ENCODE measurements around the gene SULT1B1. TPM values are rescaled to one million over a fixed set of nuclear protein-coding genes. Genes with fewer than 3 reads are reported as not detected.

SULT1B1 gene
- total RNA-seq, 4 donors from 2014 or later = 0.10 to 0.30 (median 0.18) TPM

DNA sequence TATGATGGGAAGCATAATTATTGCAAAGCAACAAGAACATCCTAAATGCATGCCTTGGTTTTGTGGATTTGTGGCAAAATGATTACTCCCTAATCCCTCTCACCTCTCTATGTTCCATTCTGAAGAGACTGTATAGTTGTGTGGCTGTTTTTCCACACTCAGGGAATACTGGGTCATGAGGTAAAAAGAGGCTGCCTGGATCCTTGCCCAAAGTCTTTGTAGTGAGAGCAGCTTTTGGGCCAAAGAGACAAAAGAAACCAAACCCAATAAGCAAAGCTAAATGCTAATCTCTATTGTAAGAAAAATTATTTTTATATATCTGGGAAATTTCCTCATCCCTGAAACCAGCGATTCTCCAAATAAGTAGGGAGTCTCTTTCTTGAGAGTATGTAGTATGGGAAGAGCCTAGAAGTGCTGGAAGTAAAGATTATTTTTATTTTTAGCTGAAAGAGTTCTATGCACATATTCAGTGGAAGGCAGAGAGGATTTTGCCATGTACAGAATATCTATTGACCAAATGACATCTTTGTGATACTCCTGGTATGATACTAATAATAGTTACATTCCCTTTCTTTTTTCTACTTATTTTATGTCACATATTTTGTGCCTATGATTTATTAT is 24.9 kb upstream of the SULT1B1 start:
- no peak for TF ChIP-seq POLR2A (IDR thresholded peaks at IDR 0.05)
- no peak for DNase-seq (ENCODE audit: low spot score in 2 of 2)
- WGBS, 2 donors = 93 to 95% methylated on average over 1 of the region's 1 CpG
- H3K4me3 ChIP-seq (ENCODE audit: low read depth, poor library complexity, severe bottlenecking) = no peak overlapping the region
- intact Hi-C loops (cut with DNase I; ENCODE audit: low total_unique reads) = no loop called here

- TF ChIP-seq POLR2A (IDR thresholded peaks at IDR 0.05) (no peak), CTCF (IDR thresholded peaks at IDR 0.05) (no peak)
- 96 to 99% methylated on average over 8 to 11 of the region's 15 CpGs for WGBS, 2 donors
- H3K4me3 ChIP-seq (ENCODE audit: low read depth, poor library complexity, severe bottlenecking) = no peak overlapping the region
- intact Hi-C loops (cut with DNase I; ENCODE audit: low total_unique reads) = no loop called here
- peak in 1 of 2 donors; percentile 69 for DNase-seq (ENCODE audit: low spot score in 2 of 2)
These were observed 22.4 kb upstream of the SULT1B1 start for GRCh38 chr4:69782651-69783310.

DNA sequence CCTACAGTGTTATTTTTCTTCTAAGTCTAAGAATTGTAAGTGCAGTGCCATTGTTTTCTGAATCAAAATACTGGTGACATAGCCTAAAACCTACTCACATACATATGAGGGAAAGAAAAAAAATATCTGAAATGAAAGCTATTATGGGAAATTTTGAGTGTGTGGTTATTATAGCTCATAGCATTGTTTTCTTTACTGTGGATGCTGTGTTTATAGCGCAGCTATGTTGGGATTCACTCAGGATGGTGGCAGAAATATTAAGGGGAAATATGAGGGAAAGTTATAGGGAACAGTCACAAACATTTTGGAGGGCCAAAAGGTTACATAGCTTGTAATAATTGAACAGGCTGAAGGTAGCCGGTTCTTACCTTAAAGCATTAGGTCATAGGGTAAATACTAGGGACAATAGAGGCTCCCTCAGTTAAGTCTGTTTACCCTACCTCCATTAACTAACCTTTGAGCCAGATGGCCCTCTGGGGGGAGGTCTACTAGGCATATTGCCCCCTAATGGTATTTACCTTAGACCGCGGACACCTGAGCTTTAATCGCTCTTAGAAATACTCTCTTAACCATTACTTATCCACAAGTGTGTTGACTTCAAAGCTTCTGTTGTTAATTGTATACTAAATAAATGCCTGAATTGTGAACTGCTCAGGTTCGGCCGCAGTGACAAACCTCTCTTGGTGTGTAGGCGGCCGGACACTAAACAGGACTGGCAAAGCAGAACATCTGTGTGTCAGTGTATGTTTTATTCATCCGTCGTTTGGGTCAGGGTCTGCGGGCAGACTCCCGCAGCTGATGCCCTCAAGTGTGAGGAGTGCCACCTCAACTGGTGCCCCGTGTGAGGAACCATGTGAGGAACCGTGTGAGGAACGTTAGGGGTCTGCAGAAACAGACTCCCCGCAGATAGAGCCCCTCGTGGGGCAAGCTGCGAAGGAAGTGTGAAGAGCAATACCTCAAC is 21.3 kb upstream of the SULT1B1 start:
- TF ChIP-seq POLR2A (IDR thresholded peaks at IDR 0.05) (no peak), CTCF (IDR thresholded peaks at IDR 0.05) (no peak)
- WGBS, 2 donors = 92 to 97% methylated on average over 19 of the region's 19 CpGs
- intact Hi-C loops (cut with DNase I; ENCODE audit: low total_unique reads) = no loop called here
- DNase-seq (ENCODE audit: low spot score in 2 of 2) = no peak
- H3K4me3 ChIP-seq (ENCODE audit: low read depth, poor library complexity, severe bottlenecking) = no peak overlapping the region

DNA sequence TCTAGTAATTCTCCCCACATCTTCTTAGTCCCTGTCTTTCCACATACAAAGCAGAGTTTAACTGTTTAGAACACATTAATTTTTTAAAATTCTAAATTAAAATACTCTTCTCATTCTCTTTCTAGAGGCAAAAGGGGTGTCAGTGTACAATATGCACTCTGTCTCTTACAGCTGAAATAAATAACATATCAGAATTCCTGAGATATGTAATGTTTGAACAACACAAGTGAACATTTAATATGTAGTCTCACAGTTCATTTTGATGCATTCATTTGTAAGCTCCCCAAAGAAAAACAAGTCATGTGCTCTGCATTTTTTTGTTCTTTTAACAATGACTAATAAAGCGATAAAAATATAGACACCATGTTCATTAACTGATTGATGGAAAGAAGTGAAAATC is 19.7 kb upstream of the SULT1B1 start:
- intact Hi-C loops (cut with DNase I; ENCODE audit: low total_unique reads) = no loop called here
- no peak overlapping the region for H3K4me3 ChIP-seq (ENCODE audit: low read depth, poor library complexity, severe bottlenecking)
- DNase-seq (ENCODE audit: low spot score in 2 of 2) = no peak
- TF ChIP-seq POLR2A (IDR thresholded peaks at IDR 0.05) = no peak
- TF ChIP-seq CTCF (IDR thresholded peaks at IDR 0.05) = no peak
- WGBS, 2 donors = 87 to 92% methylated on average over 1 of the region's 1 CpG

GRCh38 chr4:69776696-69777095 is 16.3 kb upstream of the SULT1B1 start:
- WGBS, 2 donors = 66 to 67% methylated on average over 3 of the region's 3 CpGs
- DNase-seq (ENCODE audit: low spot score in 2 of 2) = no peak
- no peak for TF ChIP-seq CTCF (IDR thresholded peaks at IDR 0.05)
- TF ChIP-seq POLR2A (IDR thresholded peaks at IDR 0.05) = no peak
- H3K4me3 ChIP-seq (ENCODE audit: low read depth, poor library complexity, severe bottlenecking) = no peak overlapping the region
- intact Hi-C loops (cut with DNase I; ENCODE audit: low total_unique reads) = no loop called here

DNA sequence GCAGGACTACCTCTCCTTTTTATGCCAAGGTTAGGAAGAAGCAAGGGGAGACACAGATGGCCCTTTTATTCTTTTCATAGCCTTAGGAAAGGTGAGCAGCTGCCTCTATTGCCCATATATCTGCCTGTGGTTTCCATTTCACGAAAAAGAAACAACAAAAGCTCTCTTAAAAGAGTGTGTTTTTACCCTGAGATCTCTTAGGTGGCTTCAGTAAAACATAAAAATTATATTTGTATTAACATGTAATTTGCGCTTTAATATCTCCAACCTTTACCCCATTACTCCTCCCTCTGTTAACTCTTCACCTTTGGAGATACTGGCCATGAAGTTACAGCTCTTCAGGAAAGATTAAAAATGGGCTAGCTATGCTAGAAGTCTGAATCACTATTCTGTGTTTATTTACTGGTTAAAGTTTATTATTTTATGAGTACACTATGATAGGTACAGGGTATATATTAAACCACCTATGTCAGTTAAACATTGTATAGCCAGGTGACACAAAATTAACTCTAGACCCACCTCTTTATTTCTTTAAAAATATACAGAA is 15.0 kb upstream of the SULT1B1 start:
- intact Hi-C loops (cut with DNase I; ENCODE audit: low total_unique reads) = no loop called here
- whole genome bisulfite sequencing, 2 donors = 87 to 93% methylated on average over 2 of the region's 2 CpGs
- DNase-seq (ENCODE audit: low spot score in 2 of 2) = no peak
- no peak overlapping the region for H3K4me3 ChIP-seq (ENCODE audit: low read depth, poor library complexity, severe bottlenecking)
- no peak for TF ChIP-seq CTCF (IDR thresholded peaks at IDR 0.05)
- TF ChIP-seq POLR2A (IDR thresholded peaks at IDR 0.05) = no peak
